ENCODE data around the gene ZNF354C. TPM values are rescaled to one million over a fixed set of nuclear protein-coding genes. Genes with fewer than 3 reads are reported as not detected.

Gene ZNF354C
- total and polyA plus RNA-seq, 12 donors, result 1.4 to 7.7 (median 3.3) TPM

DNA sequence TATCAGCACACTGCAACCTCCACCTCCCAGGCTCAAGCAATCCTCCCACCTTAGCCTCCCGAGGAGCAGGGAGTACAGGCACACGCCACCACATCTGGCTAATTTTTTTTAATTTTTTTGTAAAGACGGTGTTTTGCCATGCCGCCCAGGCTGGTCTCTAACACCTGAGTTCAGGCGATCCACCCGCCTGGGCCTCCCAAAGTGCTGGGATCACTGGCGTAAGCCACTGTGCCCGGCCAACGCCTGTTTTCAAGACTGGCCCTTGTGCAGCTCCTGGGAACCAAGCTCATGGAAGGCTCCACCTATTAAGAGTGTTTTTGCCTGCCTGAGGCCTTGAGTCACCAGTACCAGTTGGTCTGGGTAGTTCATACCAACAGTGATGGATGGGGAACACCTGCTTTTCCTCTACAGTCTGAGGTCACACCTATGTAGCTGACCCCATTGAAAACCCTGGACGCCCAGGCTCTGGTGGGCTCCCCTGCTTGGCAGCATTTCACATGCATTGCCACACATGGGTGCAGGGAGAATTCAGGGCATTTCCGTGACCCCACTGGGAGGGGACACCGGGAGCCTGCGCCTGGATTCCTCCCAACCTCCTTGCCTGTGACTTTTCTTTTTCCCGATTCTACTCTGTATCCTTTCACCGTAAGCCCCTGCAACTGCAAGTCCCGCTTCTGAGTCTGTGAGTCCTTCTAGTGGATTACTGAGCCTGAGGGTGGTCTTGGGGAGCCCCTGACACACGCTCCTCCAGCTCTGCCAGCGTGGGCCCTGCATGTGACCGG is 63.5 kb downstream of the ZNF354C start:
- H3K9me3 ChIP-seq (replicated peaks in 1 of 3), result no peaks in the 10 kb centered on the region
- TF ChIP-seq CTCF (IDR thresholded peaks at IDR 0.05) (no peak), POLR2A (IDR thresholded peaks at IDR 0.05) (no peak)
- intact Hi-C loops (cut with DNase I), result no loop called here
- no peaks in the 10 kb centered on the region for H3K4me1 ChIP-seq (replicated peaks in 1 of 2)
- no peak overlapping the region for H3K27ac ChIP-seq
- peaks cover 0 to 4% of the 10 kb centered on the region in 2 donors for H3K36me3 ChIP-seq (replicated peaks in 1 of 2)
- H3K27me3 ChIP-seq, result no peaks in the 10 kb centered on the region
- DNase-seq, result peak in 1 of 7 donors; percentile 31
- WGBS, 4 donors, result 89 to 95% (median 90%) methylated on average over 18 to 19 of the region's 19 CpGs
- no peak overlapping the region for H3K4me3 ChIP-seq

- Histone ChIP-seq H3K27me3 (no peaks in the 10 kb centered on the region), H3K4me3 (no peak overlapping the region), H3K4me1 (replicated peaks in 1 of 2) (no peaks in the 10 kb centered on the region), H3K27ac (no peak overlapping the region), H3K9me3 (replicated peaks in 1 of 3) (no peaks in the 10 kb centered on the region), H3K36me3 (replicated peaks in 1 of 2) (peaks cover 0 to 4% of the 10 kb centered on the region in 2 donors)
- TF ChIP-seq CTCF (IDR thresholded peaks at IDR 0.05) (no peak), POLR2A (IDR thresholded peaks at IDR 0.05) (no peak)
- WGBS, 4 donors, result 86 to 92% (median 87%) methylated on average over 21 of the region's 21 CpGs
- DNase-seq, result no peak
- intact Hi-C loops (cut with DNase I), result no loop called here
These were observed 64.2 kb downstream of the ZNF354C start for GRCh38 chr5:179124273-179124852.

DNA sequence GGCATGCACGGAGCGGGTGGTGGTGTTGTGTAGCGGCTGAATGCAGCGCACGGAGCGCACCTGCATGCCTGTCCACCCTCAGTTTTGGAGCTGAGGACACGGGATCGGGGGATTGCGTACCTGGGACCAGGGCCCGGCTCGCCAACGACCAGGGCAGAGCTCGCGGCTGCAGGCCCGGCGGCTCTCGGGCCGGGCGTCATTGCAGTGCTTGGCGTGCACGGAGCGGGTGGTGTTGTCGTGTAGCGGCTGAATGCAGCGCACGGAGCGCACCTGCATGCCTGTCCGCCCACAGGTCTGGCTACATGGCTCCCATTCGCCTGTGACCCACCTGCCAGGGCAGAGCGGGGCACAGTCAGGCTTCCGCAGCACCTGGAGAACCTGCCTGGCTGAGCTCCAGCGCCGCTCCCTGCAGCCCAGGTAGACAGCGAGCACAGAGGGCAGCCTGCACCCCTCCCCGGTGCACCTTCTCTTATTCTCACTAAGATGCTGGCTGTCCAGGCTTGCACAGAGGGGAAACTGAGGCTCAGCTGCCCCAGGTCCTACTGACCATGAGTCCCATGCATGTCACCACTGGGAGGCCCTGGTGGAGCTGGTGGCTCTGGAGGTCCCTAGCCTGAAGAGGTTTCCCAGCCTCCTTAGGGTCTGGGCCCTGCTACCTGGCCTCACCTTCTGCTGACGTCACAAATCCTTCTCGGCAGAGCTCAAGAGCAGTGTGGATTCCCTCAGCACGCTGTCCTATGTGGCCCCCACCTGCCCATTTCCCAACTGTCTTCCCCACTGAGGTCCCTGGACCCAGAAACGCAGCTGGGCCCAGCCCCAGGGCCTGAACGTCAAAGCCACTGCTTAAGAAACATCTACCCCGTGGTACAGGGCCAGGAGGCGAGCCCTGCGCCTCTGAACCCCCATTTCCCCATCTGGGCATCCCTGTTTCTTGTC is 64.9 kb downstream of the ZNF354C start:
- no peaks in the 10 kb centered on the region for H3K4me1 ChIP-seq (replicated peaks in 1 of 2)
- peak in 1 of 7 donors; percentile 11 for DNase-seq
- H3K27me3 ChIP-seq, result no peaks in the 10 kb centered on the region
- no peak overlapping the region for H3K4me3 ChIP-seq
- WGBS, 4 donors, result 80 to 94% (median 91%) methylated on average over 11 to 43 of the region's 43 CpGs
- TF ChIP-seq CTCF (IDR thresholded peaks at IDR 0.05), result no peak
- TF ChIP-seq POLR2A (IDR thresholded peaks at IDR 0.05), result no peak
- intact Hi-C loops (cut with DNase I), result no loop called here
- peaks cover 0 to 11% of the 10 kb centered on the region in 2 donors for H3K36me3 ChIP-seq (replicated peaks in 1 of 2)
- H3K27ac ChIP-seq, result no peak overlapping the region
- H3K9me3 ChIP-seq (replicated peaks in 1 of 3), result no peaks in the 10 kb centered on the region
